Measurements from ENCODE around the gene CCL4. TPM values are rescaled to one million over a fixed set of nuclear protein-coding genes. Genes with fewer than 3 reads are reported as not detected.

The CCL4 gene
- total RNA-seq, 1 experiment from 2014 or later = not detected

- peaks cover 8% of the 10 kb centered on the region for H3K27me3 Mint-ChIP-seq (ENCODE audit: low read depth)
- H2BK20ac ChIP-seq (ENCODE audit: low read depth, low read length, poor library complexity, severe bottlenecking) = no peak overlapping the region
- H4K91ac ChIP-seq (ENCODE audit: insufficient read length, low read depth, low read length) = no peak overlapping the region
- H3K9me3 ChIP-seq (ENCODE audit: control insufficient read depth, low read depth, low read length) = no peaks in the 10 kb centered on the region
- H3K27me3 ChIP-seq (ENCODE audit: insufficient read depth, low read length) = no peaks in the 10 kb centered on the region
- no peak overlapping the region for H2BK5ac ChIP-seq (ENCODE audit: insufficient read length, low read length)
- no peak overlapping the region for H2BK15ac ChIP-seq (ENCODE audit: low read depth, low read length)
- H3K36me3 Mint-ChIP-seq (ENCODE audit: insufficient read depth in 1 of 3, low read depth in 3 of 3) = no peaks in the 10 kb centered on the region
- no peak for TF ChIP-seq CTCF (conservative IDR thresholded peaks at IDR 0.05)
- no peaks in the 10 kb centered on the region for H3K79me1 ChIP-seq (ENCODE audit: insufficient read depth, low read depth, low read length, poor library complexity, severe bottlenecking)
- no peak overlapping the region for H4K5ac ChIP-seq (ENCODE audit: insufficient read length, low read depth, low read length)
- no peak overlapping the region for H3K14ac ChIP-seq (ENCODE audit: insufficient read depth, low read length)
- no peak overlapping the region for H4K8ac ChIP-seq (replicated peaks; ENCODE audit: insufficient read length, low read depth, low read length)
- H4K20me1 ChIP-seq (ENCODE audit: control insufficient read depth, insufficient read depth, insufficient read length) = no peaks in the 10 kb centered on the region
- H3T11ph ChIP-seq (ENCODE audit: low read length) = no peak overlapping the region
- DNase-seq = no peak
- H2BK12ac ChIP-seq (ENCODE audit: insufficient read length, low read depth, low read length) = no peak overlapping the region
- no peak overlapping the region for H3K23ac ChIP-seq (ENCODE audit: insufficient read length, low read depth, low read length)
- no peak overlapping the region for H3K4ac ChIP-seq (ENCODE audit: low read depth, low read length)
- H3K18ac ChIP-seq (ENCODE audit: insufficient read length, low read depth, low read length) = no peak overlapping the region
- H3K9ac ChIP-seq (ENCODE audit: extremely low read depth, insufficient read length, low read length) = no peak overlapping the region
- WGBS (ENCODE audit: extremely low coverage, insufficient read length, low lambda C conversion rate) = no CpG with 5 or more reads among the region's 4 CpGs
- no peak overlapping the region for H3K4me2 ChIP-seq (ENCODE audit: insufficient read depth, insufficient read length, low read length)
- H3K56ac ChIP-seq (ENCODE audit: insufficient read length, low read depth, low read length) = no peak overlapping the region
- H3K27ac Mint-ChIP-seq = peak overlapping the region in 2 of 3 experiments; percentile 29 to 46; a peak in 2 of 7 replicates
- no peaks in the 10 kb centered on the region for H3K9me3 Mint-ChIP-seq
- no peaks in the 10 kb centered on the region; the same call in 1 of the 2 replicates for H3K4me1 ChIP-seq (ENCODE audit: insufficient read depth, low read length)
- no peak overlapping the region for H3K4me3 Mint-ChIP-seq
- H3K23me2 ChIP-seq (ENCODE audit: insufficient read length, low read depth, low read length, poor library complexity, severe bottlenecking) = no peaks in the 10 kb centered on the region
- no peak overlapping the region for H2AK5ac ChIP-seq (ENCODE audit: insufficient read length, low read length)
- no peak overlapping the region for H2BK120ac ChIP-seq (ENCODE audit: low read depth, low read length, poor library complexity, severe bottlenecking)
- peaks cover 18% of the 10 kb centered on the region in 2 experiments for H3K4me1 Mint-ChIP-seq
- no peak overlapping the region for H3K27ac ChIP-seq (ENCODE audit: insufficient read length, low read depth, low read length)
- H2AFZ ChIP-seq (ENCODE audit: low read length) = peak overlapping the region; percentile 48
- H3K79me2 ChIP-seq (ENCODE audit: insufficient read depth, low read length) = no peaks in the 10 kb centered on the region
Measured at GRCh38 chr17:36089339-36089865, 14.2 kb upstream of the CCL4 start.

Measured in H9 (cell line).